HepG2 (cell line): ENCODE data around the gene CCDC183. TPM values are rescaled to one million over a fixed set of nuclear protein-coding genes. Genes with fewer than 3 reads are reported as not detected.

Experiments
- ATAD3A ChIP-seq: sonication (generic); formaldehyde crosslinking; IDR thresholded peaks from 2 replicates; pipeline ENCODE4 v1.4.0; 2020; ENCODE audit warnings: missing genetic modification reagents
- ETV6 ChIP-seq: sonication (generic); formaldehyde crosslinking; conservative IDR thresholded peaks from 2 replicates; pipeline ENCODE4 v1.4.0; 2020; ENCODE audit warnings: missing genetic modification reagents
- GABPB1 ChIP-seq: IDR thresholded peaks from 2 replicates; pipeline ENCODE4 v1.6.1; 2016; ENCODE audit warnings: mild to moderate bottlenecking, missing genetic modification reagents, moderate library complexity, missing compliant biosample characterization
- GATAD1 ChIP-seq: IDR thresholded peaks from 2 replicates; pipeline ENCODE4 v1.6.1; 2016; ENCODE audit warnings: missing genetic modification reagents, missing compliant biosample characterization
- HES4 ChIP-seq: sonication (generic); formaldehyde crosslinking; IDR thresholded peaks from 2 replicates; pipeline ENCODE4 v1.9.0; 2021; ENCODE audit warnings: mild to moderate bottlenecking, missing genetic modification reagents, borderline replicate concordance
- HINFP ChIP-seq: sonication (generic); formaldehyde crosslinking; IDR thresholded peaks from 2 replicates; pipeline ENCODE4 v1.4.0; 2020; ENCODE audit warnings: low read depth, mild to moderate bottlenecking, missing genetic modification reagents
- HOXA7 ChIP-seq: sonication (generic); formaldehyde crosslinking; IDR thresholded peaks from 2 replicates; pipeline ENCODE4 v1.8.1; 2022; ENCODE audit warnings: mild to moderate bottlenecking, missing genetic modification reagents, moderate library complexity
- HOXA9 ChIP-seq: sonication (generic); formaldehyde crosslinking; IDR thresholded peaks from 2 replicates; pipeline ENCODE4 v1.8.1; 2022; ENCODE audit warnings: missing genetic modification reagents, mild to moderate bottlenecking, moderate library complexity, borderline replicate concordance
- KLF12 ChIP-seq: sonication (generic); formaldehyde crosslinking; IDR thresholded peaks from 2 replicates; pipeline ENCODE4 v1.4.0; 2020; ENCODE audit warnings: missing genetic modification reagents, borderline replicate concordance
- PRMT3 ChIP-seq: sonication (generic); formaldehyde crosslinking; IDR thresholded peaks from 2 replicates; pipeline ENCODE4 v1.8.1; 2022; ENCODE audit warnings: low read depth, mild to moderate bottlenecking, moderate library complexity, missing genetic modification reagents, borderline replicate concordance
- TCF12 ChIP-seq, 2 experiments: fragments of 450-650 bp in 1 of 2; sonication (generic) in 1 of 2; formaldehyde crosslinking in 1 of 2; IDR thresholded peaks; 2 replicates each; pipeline versions ENCODE4 v1.6.1 to v1.8.0; 2017 to 2022; ENCODE audit warnings: antibody characterized with exemption in 1 of 2, mild to moderate bottlenecking in 1 of 2, missing genetic modification reagents in 1 of 2, moderate library complexity in 1 of 2
- TRIM22 ChIP-seq: fragments of 450-650 bp; IDR thresholded peaks from 2 replicates; pipeline ENCODE4 v1.6.1; 2017
- ZBTB37 ChIP-seq: sonication (generic); formaldehyde crosslinking; IDR thresholded peaks from 2 replicates; pipeline ENCODE4 v1.4.0; 2020; ENCODE audit warnings: mild to moderate bottlenecking, missing genetic modification reagents
- ZFY ChIP-seq: sonication (generic); formaldehyde crosslinking; IDR thresholded peaks from 2 replicates; pipeline ENCODE4 v1.4.0; 2020; ENCODE audit warnings: missing genetic modification reagents
- ZNF124 ChIP-seq: sonication (generic); formaldehyde crosslinking; IDR thresholded peaks from 2 replicates; pipeline ENCODE4 v1.4.0; 2020; ENCODE audit warnings: missing genetic modification reagents
- ZNF563 ChIP-seq: sonication (generic); formaldehyde crosslinking; IDR thresholded peaks from 2 replicates; pipeline ENCODE4 v1.8.0; 2022; ENCODE audit warnings: mild to moderate bottlenecking, moderate library complexity, missing genetic modification reagents
- ZNF605 ChIP-seq: sonication (generic); formaldehyde crosslinking; IDR thresholded peaks from 2 replicates; pipeline ENCODE4 v1.8.0; 2022; ENCODE audit warnings: mild to moderate bottlenecking, missing genetic modification reagents
- ZNF609 ChIP-seq: sonication (generic); formaldehyde crosslinking; IDR thresholded peaks from 2 replicates; pipeline ENCODE4 v1.4.0; 2020; ENCODE audit warnings: mild to moderate bottlenecking, missing genetic modification reagents, borderline replicate concordance
- ZNF792 ChIP-seq: IDR thresholded peaks from 2 replicates; pipeline ENCODE4 v1.6.1; 2016
- polyA plus RNA-seq, 8 experiments: library from polyadenylated mRNA; depleted of rRNA in 3 of 8; stranded (reverse) in 7 of 8; unstranded in 1 of 8; fragments of >200 nt; fragmentation: Illumina TruSeq in 4 of 8; extraction: Trizol in 4 of 8; gene quantifications; 2 replicates each; pipeline versions ENCODE4 v1.2.1 to v1.2.3, GENCODE V29; 2011 to 2016; ENCODE audit warnings: low read depth in 4 of 8, missing spikeins in 1 of 8, mixed read lengths in 1 of 8; ENCODE audit not compliant: insufficient read depth in 1 of 8
- total RNA-seq, 5 experiments: library from RNA; depleted of rRNA; stranded (reverse); fragments of >200 nt; fragmentation: Illumina TruSeq; extraction: Trizol; gene quantifications; 2 replicates each; pipeline ENCODE4 v1.2.3, GENCODE V29; 2016; ENCODE audit warnings: low read depth in 1 of 5

Gene CCDC183
- total and polyA plus RNA-seq, 2 of the 13 experiments (the other 11 are each of a cell fraction or from before 2014, with no cell fraction given) = 5.0 to 66.4 TPM

- TF ChIP-seq ZNF563 (CRISPR knock-in tag) = no peak; the same call in 1 of the 2 replicates
- TF ChIP-seq PRMT3 (CRISPR knock-in tag) = 0 out of 2 replicates have a peak, but pooled peaks have one; percentile 61
- no peak for TF ChIP-seq ZNF605 (CRISPR knock-in tag)
- TF ChIP-seq HOXA9 (CRISPR knock-in tag) = peak; percentile 29; the same call in 1 of the 2 replicates
- TF ChIP-seq ZNF124 = no peak
- no peak for TF ChIP-seq GABPB1 (CRISPR knock-in tag)
- TF ChIP-seq HES4 (CRISPR knock-in tag) = no peak
- 0 out of 2 replicates have a peak, but pooled peaks have one; percentile 2 for TF ChIP-seq HINFP (CRISPR knock-in tag)
- no peak for TF ChIP-seq ZNF609
- no peak for TF ChIP-seq KLF12 (CRISPR knock-in tag)
- 0 out of 2 replicates have a peak, but pooled peaks have one; percentile 3 for TF ChIP-seq HOXA7 (CRISPR knock-in tag)
- no peak; the same call in 1 of the 2 replicates for TF ChIP-seq GATAD1
- no peak for TF ChIP-seq ATAD3A
- 0 out of 2 replicates have a peak, but pooled peaks have one; percentile 37 for TF ChIP-seq ZBTB37 (CRISPR knock-in tag)
- peak; percentile 55; the same call in 1 of the 2 replicates for TF ChIP-seq ETV6
- TF ChIP-seq TCF12 (IDR thresholded peaks at IDR 0.05) = no peak
- TF ChIP-seq TCF12 (CRISPR knock-in tag; IDR thresholded peaks at IDR 0.05) = peak; percentile 57; the same call in 1 of the 2 replicates
- peak; percentile 19; the same call in 1 of the 2 replicates for TF ChIP-seq ZFY (CRISPR knock-in tag)
- TF ChIP-seq TRIM22 = no peak
- TF ChIP-seq ZNF792 (CRISPR knock-in tag) = no peak; the same call in 1 of the 2 replicates
Measured at GRCh38 chr9:136848393-136849037, 52.4 kb downstream of the CCDC183 start (continued).
